DMS79 treated with DMSO at 0.1 percent for 48 hours (cell line): ENCODE results near the gene NTM.
"Not testable (repeated sequence)": the region's sequence is repeated elsewhere in the genome, so short reads cannot be mapped to it uniquely, and the experiment has no call there.

Experiments used
- DNase-seq: peaks from one replicate; lab custom pipeline; 2025; lab: John Stamatoyannopoulos, UW

The NTM gene

GRCh38 chr11:131894615-131895544, 524.5 kb downstream of the NTM start:
- no peak for DNase-seq

GRCh38 chr11:131895865-131896264, 525.5 kb downstream of the NTM start:
- no peak for DNase-seq

GRCh38 chr11:131896978-131897615, 526.7 kb downstream of the NTM start:
- DNase-seq = no peak

GRCh38 chr11:131897956-131898355, 527.5 kb downstream of the NTM start:
- DNase-seq = no peak

DNA sequence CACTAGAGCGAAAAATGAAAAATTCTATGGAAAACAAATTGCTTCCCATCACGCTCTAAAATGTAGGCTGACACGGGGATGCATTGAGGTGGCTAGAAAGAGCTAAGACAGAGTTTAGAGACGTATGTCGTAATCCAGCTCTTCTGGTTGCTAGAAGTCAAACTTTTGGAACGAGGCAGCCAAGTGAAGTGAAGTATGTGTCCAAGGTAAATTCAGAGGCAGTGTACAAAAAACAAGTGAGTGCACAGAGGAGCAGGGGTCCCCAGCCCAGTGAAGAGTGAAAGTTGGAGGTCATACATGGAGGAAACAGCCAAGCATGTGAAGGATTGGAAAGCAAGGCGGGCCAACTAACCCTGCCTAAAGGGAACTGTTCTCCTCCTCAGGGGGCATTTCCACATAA, 528.5 kb downstream of the NTM start:
- no peak for DNase-seq

DNA sequence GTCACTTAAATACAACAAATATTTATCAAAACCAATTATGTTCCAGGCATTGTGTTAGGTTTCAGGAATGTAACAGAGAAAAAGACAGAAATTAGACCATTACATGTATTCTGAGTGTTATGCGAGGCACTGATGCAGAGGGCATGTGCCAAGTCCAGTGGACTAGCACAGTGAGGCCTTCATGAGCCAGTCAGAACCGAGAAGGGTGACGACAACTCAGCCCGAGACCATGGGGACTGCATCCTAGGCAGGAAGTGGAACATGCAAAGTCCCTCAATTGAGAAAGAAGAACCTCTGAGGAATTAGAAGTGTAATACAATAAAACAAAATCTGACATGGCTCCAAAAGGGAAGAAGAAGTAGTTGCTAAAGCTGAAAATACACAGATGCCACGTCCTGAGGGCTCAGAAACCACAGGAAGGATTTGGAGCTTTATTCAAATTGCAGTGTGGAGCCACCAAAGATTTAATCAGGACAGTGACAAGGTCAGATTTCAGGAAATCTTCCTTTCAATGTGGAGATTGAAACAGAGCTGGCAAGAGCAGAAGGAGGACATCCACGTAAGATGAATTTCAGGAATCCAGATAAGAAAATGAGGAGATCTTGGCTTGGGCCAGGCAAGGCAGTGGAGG, 529.6 kb downstream of the NTM start:
- no peak for DNase-seq

- no peak for DNase-seq
These were observed 532.0 kb downstream of the NTM start for GRCh38 chr11:131902421-131902820.

DNA sequence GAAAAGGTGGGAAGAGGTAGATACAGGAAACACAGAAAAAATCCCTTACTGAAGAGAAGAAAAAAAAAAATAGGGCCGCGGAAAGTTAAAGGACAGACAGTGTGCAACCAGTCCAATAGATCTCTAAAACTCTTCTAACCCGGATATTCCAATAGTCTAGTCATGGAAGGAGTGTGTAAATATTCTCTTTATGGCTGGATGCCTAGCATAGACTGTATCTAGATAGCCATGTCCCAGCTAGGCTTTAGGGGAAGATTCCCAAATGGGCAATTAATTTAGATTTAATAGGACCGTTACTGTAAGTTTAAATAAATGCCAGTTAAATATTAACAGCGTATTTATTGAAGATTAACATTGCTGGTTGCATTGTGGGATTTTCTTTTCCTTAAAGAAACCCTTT, 532.7 kb downstream of the NTM start:
- DNase-seq = no peak

DNA sequence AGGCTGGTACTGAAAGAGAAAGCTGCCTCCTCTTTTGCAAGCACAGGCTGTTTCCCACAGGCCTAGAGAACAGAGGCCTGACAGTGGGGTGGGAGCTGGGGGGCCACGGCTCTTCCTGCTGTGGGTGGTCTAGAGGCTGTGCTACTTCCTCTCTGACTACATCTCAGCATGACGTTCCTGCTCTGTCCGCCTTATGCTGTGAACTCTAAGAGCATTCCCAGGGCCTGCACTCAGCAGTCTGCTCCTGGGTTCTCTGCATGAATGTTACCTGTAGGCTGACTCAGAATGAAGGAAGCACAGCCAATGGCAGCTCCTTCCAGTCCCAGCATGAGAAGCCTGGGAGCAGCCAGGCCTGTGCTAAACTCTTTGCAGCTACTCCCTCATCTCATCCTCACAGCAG, 534.3 kb downstream of the NTM start:
- DNase-seq = no peak

GRCh38 chr11:131906963-131907362, 536.5 kb downstream of the NTM start:
- no peak for DNase-seq

- no peak for DNase-seq
These were observed 537.0 kb downstream of the NTM start for GRCh38 chr11:131907371-131907770.

- DNase-seq = no peak
These were observed 537.9 kb downstream of the NTM start for GRCh38 chr11:131908316-131908715.

- no peak for DNase-seq
These were observed 539.2 kb downstream of the NTM start for GRCh38 chr11:131909426-131910177.

DNA sequence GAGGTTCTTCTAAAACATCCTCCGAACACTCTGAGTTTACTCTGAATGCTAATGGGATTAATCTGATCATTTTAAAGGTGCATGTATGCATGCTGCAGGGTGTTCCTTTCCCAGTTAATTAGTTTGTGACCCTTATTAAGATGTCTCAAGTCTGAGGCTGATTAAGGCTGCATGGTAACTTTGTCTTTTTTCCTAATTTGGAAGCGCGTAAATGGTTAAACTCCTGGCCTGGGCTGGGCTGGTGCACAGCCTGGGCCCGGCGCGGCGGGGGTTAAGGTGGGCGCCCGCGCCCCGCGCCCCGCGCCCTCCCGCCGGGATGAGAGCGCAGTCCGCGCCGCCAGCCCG, 539.7 kb downstream of the NTM start:
- DNase-seq = no peak

- DNase-seq = no peak
These were observed 540.3 kb downstream of the NTM start for GRCh38 chr11:131910523-131911387.

GRCh38 chr11:131911388-131912032, 541.1 kb downstream of the NTM start:
- not testable (repeated sequence) for DNase-seq

DNA sequence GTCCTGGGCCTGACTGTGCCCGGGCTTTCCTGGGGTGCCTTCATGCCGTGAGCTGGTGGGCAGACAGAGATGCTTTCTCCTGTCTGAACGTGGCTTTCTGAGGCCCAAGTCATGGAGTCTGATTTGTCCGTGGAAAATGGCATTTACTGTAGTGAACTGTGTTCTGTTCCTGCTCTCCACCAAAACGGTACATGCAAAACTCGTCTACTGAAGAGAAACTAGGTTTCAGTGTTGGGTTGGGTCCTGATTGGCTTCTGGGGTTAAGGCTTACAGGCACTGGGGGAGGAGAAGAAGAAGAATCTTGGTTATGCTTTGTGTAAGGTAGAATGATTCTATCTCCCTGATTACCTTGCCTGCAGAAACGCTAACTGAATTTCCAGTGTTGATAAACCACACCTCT, 541.7 kb downstream of the NTM start:
- DNase-seq = no peak

DNA sequence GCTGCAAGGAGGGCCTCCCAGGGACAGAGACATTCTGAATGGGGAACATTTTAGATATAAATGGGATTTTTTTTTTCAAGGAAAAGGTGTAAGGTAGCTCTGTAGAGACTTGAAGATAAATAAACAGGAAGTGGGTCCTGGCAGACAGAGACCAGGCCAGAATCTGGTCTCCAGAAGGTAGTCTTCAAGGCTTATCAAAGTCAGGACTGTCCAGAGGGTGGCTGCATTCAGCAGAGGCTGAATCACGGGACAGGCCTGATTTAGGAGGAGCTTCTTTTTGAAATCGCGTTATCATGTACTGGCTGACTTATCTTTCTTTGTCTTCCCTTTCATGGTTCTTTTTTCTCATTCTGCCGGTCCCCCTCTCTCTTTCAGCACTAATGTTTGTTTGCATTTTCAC, 542.9 kb downstream of the NTM start:
- no peak for DNase-seq

- no peak for DNase-seq
These were observed 544.0 kb downstream of the NTM start for GRCh38 chr11:131914361-131914774.

DNA sequence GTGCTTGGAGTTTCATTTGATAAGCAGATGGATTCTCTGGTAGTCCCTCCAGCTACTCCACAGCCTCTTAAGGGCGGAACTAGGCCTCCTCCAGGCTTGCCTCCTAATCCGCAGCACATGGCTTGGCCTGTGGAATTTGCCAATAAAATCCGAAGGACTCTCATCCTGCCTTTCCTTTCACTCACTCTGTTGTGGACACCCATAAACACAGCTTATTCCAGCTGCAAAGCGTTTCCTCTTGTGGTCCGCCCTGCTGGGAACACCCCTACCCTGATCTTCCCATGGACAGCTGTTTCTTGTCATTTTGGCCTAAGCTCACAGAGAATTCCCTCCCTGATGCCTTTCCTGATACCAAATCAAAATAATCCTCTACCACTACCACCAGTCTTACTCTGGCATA, 546.2 kb downstream of the NTM start:
- no peak for DNase-seq
